Mesothelial cell of epicardium (in vitro differentiated cells): ENCODE data around the gene BID. TPM values are rescaled to one million over a fixed set of nuclear protein-coding genes. Genes with fewer than 3 reads are reported as not detected.

Experiments
- DNase-seq, 2 experiments: peaks; one replicate each; pipeline ENCODE4 v3.0.0; 2021; ENCODE audit warnings: low spot score in 2 of 2; ENCODE audit not compliant: unreplicated experiment in 2 of 2
- H3K27ac Mint-ChIP-seq: 2 replicates; pipeline ENCODE4 v1.8.0; 2021; ENCODE audit warnings: mixed read lengths
- H3K27me3 Mint-ChIP-seq: 2 replicates; pipeline ENCODE4 v1.8.0; 2021; ENCODE audit warnings: low read depth, mixed read lengths
- H3K36me3 Mint-ChIP-seq: 2 replicates; pipeline ENCODE4 v1.8.0; 2021; ENCODE audit warnings: mixed read lengths
- H3K4me1 Mint-ChIP-seq: 2 replicates; pipeline ENCODE4 v1.8.0; 2021; ENCODE audit warnings: mixed read lengths
- H3K4me3 Mint-ChIP-seq: 2 replicates; pipeline ENCODE4 v1.8.0; 2021; ENCODE audit warnings: mild to moderate bottlenecking, moderate library complexity, mixed read lengths
- H3K9me3 Mint-ChIP-seq: 2 replicates; pipeline ENCODE4 v1.8.0; 2021; ENCODE audit warnings: mixed read lengths
- CTCF ChIP-seq: fragments of 200-600 bp; sonication (generic); IDR thresholded peaks from one replicate; pipeline ENCODE4 v1.5.0; 2021; ENCODE audit warnings: antibody characterized with exemption; ENCODE audit not compliant: unreplicated experiment
- total RNA-seq: library from RNA; stranded (reverse); gene quantifications from 3 replicates; pipeline ENCODE4 v1.2.1, GENCODE V29; 2021

The BID gene
- total RNA-seq, 1 donor from 2014 or later: 29.9 TPM

GRCh38 chr22:17803609-17804270 lies 29.5 kb upstream of the BID start:
- no peak for TF ChIP-seq CTCF
- DNase-seq: no peak
- H3K27ac Mint-ChIP-seq: no peak overlapping the region
- no peak overlapping the region for H3K4me3 Mint-ChIP-seq
- no peaks in the 10 kb centered on the region for H3K9me3 Mint-ChIP-seq
- H3K4me1 Mint-ChIP-seq: peaks cover 15% of the 10 kb centered on the region
- H3K36me3 Mint-ChIP-seq: peaks cover 15% of the 10 kb centered on the region
- no peaks in the 10 kb centered on the region for H3K27me3 Mint-ChIP-seq

GRCh38 chr22:17802822-17803221 lies 28.6 kb upstream of the BID start:
- H3K27ac Mint-ChIP-seq: no peak overlapping the region
- H3K4me1 Mint-ChIP-seq: peaks cover 6% of the 10 kb centered on the region
- DNase-seq: no peak
- no peaks in the 10 kb centered on the region for H3K9me3 Mint-ChIP-seq
- H3K36me3 Mint-ChIP-seq: peaks cover 15% of the 10 kb centered on the region
- H3K27me3 Mint-ChIP-seq: no peaks in the 10 kb centered on the region
- no peak overlapping the region for H3K4me3 Mint-ChIP-seq
- TF ChIP-seq CTCF: no peak

GRCh38 chr22:17802411-17802810 lies 28.1 kb upstream of the BID start:
- no peak for TF ChIP-seq CTCF
- Mint-ChIP-seq H3K27ac (no peak overlapping the region), H3K4me3 (no peak overlapping the region)

GRCh38 chr22:17797721-17798559 lies 23.7 kb upstream of the BID start:
- no peaks in the 10 kb centered on the region for H3K4me1 Mint-ChIP-seq
- TF ChIP-seq CTCF: no peak
- no peak overlapping the region for H3K27ac Mint-ChIP-seq
- peaks cover 2% of the 10 kb centered on the region for H3K36me3 Mint-ChIP-seq
- DNase-seq: no peak
- no peak overlapping the region for H3K4me3 Mint-ChIP-seq
- no peaks in the 10 kb centered on the region for H3K9me3 Mint-ChIP-seq
- no peaks in the 10 kb centered on the region for H3K27me3 Mint-ChIP-seq

More at GRCh38 chr22:17802411-17802810, 28.1 kb upstream of the BID start:
- H3K27me3 Mint-ChIP-seq: no peaks in the 10 kb centered on the region
- peaks cover 15% of the 10 kb centered on the region for H3K36me3 Mint-ChIP-seq
- DNase-seq: no peak
- peaks cover 2% of the 10 kb centered on the region for H3K4me1 Mint-ChIP-seq
- no peaks in the 10 kb centered on the region for H3K9me3 Mint-ChIP-seq

GRCh38 chr22:17796695-17797094 lies 22.4 kb upstream of the BID start:
- Mint-ChIP-seq H3K4me1 (no peaks in the 10 kb centered on the region), H3K27me3 (no peaks in the 10 kb centered on the region), H3K27ac (no peak overlapping the region), H3K4me3 (no peak overlapping the region), H3K36me3 (peaks cover 2% of the 10 kb centered on the region), H3K9me3 (no peaks in the 10 kb centered on the region)
- DNase-seq: no peak
- no peak for TF ChIP-seq CTCF
